ENCODE measurements around the gene RNF123.

DNA sequence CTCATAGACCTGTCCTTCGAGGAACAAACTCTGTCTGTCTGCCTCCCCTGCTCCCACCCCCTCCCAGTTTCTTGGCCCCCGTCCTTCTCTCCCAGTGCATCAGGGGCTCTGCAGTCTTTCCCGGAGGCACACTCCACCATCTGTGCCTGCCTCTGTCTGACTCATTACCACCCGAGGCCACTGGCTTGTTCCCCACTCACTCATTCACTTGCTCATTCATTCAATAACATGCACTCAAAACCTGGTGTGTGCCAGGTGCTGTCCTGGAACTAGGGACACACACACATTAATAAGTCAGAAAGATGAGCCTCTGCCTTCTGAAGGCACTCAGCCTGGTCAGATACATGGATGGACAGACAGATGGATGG, 17.7 kb downstream of the RNF123 start:
- TF ChIP-seq, protein P1, sequence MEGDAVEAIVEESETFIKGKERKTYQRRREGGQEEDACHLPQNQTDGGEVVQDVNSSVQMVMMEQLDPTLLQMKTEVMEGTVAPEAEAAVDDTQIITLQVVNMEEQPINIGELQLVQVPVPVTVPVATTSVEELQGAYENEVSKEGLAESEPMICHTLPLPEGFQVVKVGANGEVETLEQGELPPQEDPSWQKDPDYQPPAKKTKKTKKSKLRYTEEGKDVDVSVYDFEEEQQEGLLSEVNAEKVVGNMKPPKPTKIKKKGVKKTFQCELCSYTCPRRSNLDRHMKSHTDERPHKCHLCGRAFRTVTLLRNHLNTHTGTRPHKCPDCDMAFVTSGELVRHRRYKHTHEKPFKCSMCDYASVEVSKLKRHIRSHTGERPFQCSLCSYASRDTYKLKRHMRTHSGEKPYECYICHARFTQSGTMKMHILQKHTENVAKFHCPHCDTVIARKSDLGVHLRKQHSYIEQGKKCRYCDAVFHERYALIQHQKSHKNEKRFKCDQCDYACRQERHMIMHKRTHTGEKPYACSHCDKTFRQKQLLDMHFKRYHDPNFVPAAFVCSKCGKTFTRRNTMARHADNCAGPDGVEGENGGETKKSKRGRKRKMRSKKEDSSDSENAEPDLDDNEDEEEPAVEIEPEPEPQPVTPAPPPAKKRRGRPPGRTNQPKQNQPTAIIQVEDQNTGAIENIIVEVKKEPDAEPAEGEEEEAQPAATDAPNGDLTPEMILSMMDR (conservative IDR thresholded peaks at IDR 0.05; ENCODE audit: low read depth in 2 of 2) = no peak
- TF ChIP-seq, protein P2, sequence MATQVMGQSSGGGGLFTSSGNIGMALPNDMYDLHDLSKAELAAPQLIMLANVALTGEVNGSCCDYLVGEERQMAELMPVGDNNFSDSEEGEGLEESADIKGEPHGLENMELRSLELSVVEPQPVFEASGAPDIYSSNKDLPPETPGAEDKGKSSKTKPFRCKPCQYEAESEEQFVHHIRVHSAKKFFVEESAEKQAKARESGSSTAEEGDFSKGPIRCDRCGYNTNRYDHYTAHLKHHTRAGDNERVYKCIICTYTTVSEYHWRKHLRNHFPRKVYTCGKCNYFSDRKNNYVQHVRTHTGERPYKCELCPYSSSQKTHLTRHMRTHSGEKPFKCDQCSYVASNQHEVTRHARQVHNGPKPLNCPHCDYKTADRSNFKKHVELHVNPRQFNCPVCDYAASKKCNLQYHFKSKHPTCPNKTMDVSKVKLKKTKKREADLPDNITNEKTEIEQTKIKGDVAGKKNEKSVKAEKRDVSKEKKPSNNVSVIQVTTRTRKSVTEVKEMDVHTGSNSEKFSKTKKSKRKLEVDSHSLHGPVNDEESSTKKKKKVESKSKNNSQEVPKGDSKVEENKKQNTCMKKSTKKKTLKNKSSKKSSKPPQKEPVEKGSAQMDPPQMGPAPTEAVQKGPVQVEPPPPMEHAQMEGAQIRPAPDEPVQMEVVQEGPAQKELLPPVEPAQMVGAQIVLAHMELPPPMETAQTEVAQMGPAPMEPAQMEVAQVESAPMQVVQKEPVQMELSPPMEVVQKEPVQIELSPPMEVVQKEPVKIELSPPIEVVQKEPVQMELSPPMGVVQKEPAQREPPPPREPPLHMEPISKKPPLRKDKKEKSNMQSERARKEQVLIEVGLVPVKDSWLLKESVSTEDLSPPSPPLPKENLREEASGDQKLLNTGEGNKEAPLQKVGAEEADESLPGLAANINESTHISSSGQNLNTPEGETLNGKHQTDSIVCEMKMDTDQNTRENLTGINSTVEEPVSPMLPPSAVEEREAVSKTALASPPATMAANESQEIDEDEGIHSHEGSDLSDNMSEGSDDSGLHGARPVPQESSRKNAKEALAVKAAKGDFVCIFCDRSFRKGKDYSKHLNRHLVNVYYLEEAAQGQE (IDR thresholded peaks at IDR 0.05; ENCODE audit: unreplicated experiment) = no peak
- TF ChIP-seq JUNB (IDR thresholded peaks at IDR 0.05; ENCODE audit: unreplicated experiment) (no peak), NANOG (IDR thresholded peaks at IDR 0.05; ENCODE audit: borderline replicate concordance) (no peak), CREB1 (CRISPR knock-in tag; IDR thresholded peaks at IDR 0.05; ENCODE audit: low read depth) (no peak), POLR2AphosphoS5 (IDR thresholded peaks at IDR 0.05; ENCODE audit: low read depth) (no peak)

All from GM23338 (cell line).